ENCODE data around the gene PBRM1.

Gene PBRM1

GRCh38 chr3:52663098-52663497 lies 22.6 kb downstream of the PBRM1 start:
- DNase-seq, result no peak

- no peak for DNase-seq
Observed at GRCh38 chr3:52660046-52660445, 25.7 kb downstream of the PBRM1 start.

- no peak for DNase-seq
Observed at GRCh38 chr3:52655895-52656294, 29.8 kb downstream of the PBRM1 start.

GRCh38 chr3:52651592-52651991 lies 34.1 kb downstream of the PBRM1 start:
- DNase-seq, result no peak

GRCh38 chr3:52650439-52650838 lies 35.3 kb downstream of the PBRM1 start:
- no peak for DNase-seq

GRCh38 chr3:52649461-52650210 lies 36.1 kb downstream of the PBRM1 start:
- DNase-seq, result no peak

- no peak for DNase-seq
Observed at GRCh38 chr3:52645549-52645948, 40.2 kb downstream of the PBRM1 start.

- DNase-seq, result no peak
Observed at GRCh38 chr3:52636673-52637072, 49.0 kb downstream of the PBRM1 start.

GRCh38 chr3:52633786-52634185 lies 51.9 kb downstream of the PBRM1 start:
- no peak for DNase-seq

- DNase-seq, result no peak
Observed at GRCh38 chr3:52625041-52625440, 60.7 kb downstream of the PBRM1 start.

GRCh38 chr3:52623234-52623792 lies 62.4 kb downstream of the PBRM1 start:
- DNase-seq, result no peak

GRCh38 chr3:52620580-52620979 lies 65.1 kb downstream of the PBRM1 start:
- DNase-seq, result no peak

- DNase-seq, result no peak
Observed at GRCh38 chr3:52615166-52615565, 70.5 kb downstream of the PBRM1 start.

- DNase-seq, result no peak
Observed at GRCh38 chr3:52614689-52615088, 71.0 kb downstream of the PBRM1 start.

- no peak for DNase-seq
Observed at GRCh38 chr3:52609316-52609815, 76.3 kb downstream of the PBRM1 start.

GRCh38 chr3:52608337-52608736 lies 77.4 kb downstream of the PBRM1 start:
- no peak for DNase-seq

GRCh38 chr3:52606373-52607085 lies 79.2 kb downstream of the PBRM1 start:
- DNase-seq, result no peak

- no peak for DNase-seq
Observed at GRCh38 chr3:52600258-52600657, 85.5 kb downstream of the PBRM1 start.

- no peak for DNase-seq
Observed at GRCh38 chr3:52596658-52597265, 89.0 kb downstream of the PBRM1 start.

- DNase-seq, result no peak
Observed at GRCh38 chr3:52593103-52593502, 92.6 kb downstream of the PBRM1 start.

GRCh38 chr3:52574056-52574965 lies 111.4 kb downstream of the PBRM1 start:
- no peak for DNase-seq

GRCh38 chr3:52572221-52572620 lies 113.5 kb downstream of the PBRM1 start:
- no peak for DNase-seq
